PC-9 (cell line): ENCODE results near the gene PIAS3. TPM values are rescaled to one million over a fixed set of nuclear protein-coding genes. Genes with fewer than 3 reads are reported as not detected.
A peak's percentile ranks its signal among the peaks of the same experiment; 100 is the strongest.

ENCODE experiments used
- BruUV-seq: library from RNA; stranded (reverse); fragments of 400-500 nt; replicated peaks from 2 replicates; lab custom pipeline; 2021; lab: Mats Ljungman, UMichigan
- CTCF ChIA-PET: fragments of 300-600 bp; sonication (Branson Sonifier 250); formaldehyde crosslinking; loops from one replicate; lab custom pipeline; 2022; ENCODE audit warnings: antibody characterized with exemption; lab: Charles Lee
- POLR2A ChIA-PET: fragments of 300-600 bp; sonication (Branson Sonifier 250); formaldehyde crosslinking; loops from one replicate; lab custom pipeline; 2022; ENCODE audit warnings: antibody characterized with exemption; ENCODE audit not compliant: unreplicated experiment; lab: Charles Lee
- DNase-seq, 2 experiments: peaks; one replicate each; pipeline versions ENCODE4 v3.0.0 to v3.0.0-alpha.2; 2015 to 2022; ENCODE audit warnings: mixed read lengths in 1 of 2
- H2AFZ ChIP-seq: fragments of 200-600 bp; sonication (generic); 2 replicates; pipeline ENCODE4 v1.8.1; 2017; ENCODE audit warnings: antibody characterized with exemption
- H3F3A ChIP-seq: fragments of 200-600 bp; sonication (generic); 2 replicates; pipeline ENCODE4 v1.8.1; 2017; ENCODE audit warnings: antibody characterized with exemption, mild to moderate bottlenecking, low read depth; ENCODE audit not compliant: insufficient read depth
- H3K27ac ChIP-seq: fragments of 200-600 bp; sonication (generic); 2 replicates; pipeline ENCODE4 v1.6.1; 2016; ENCODE audit warnings: mixed run types
- H3K27me3 ChIP-seq: fragments of 200-600 bp; sonication (generic); 2 replicates; pipeline ENCODE4 v1.6.1; 2016; ENCODE audit warnings: low read depth, mixed run types; ENCODE audit not compliant: insufficient read depth
- H3K36me3 ChIP-seq: fragments of 200-600 bp; sonication (generic); 2 replicates; pipeline ENCODE4 v1.6.1; 2016; ENCODE audit warnings: low read depth, mixed run types
- H3K4me1 ChIP-seq: fragments of 200-600 bp; sonication (generic); replicated peaks from 2 replicates; pipeline ENCODE4 v1.6.1; 2016; ENCODE audit warnings: mixed run types; ENCODE audit not compliant: insufficient read depth
- H3K4me2 ChIP-seq: fragments of 200-600 bp; sonication (generic); 2 replicates; pipeline ENCODE4 v1.6.1; 2017; ENCODE audit warnings: mixed run types
- H3K4me3 ChIP-seq: fragments of 200-600 bp; sonication (generic); 2 replicates; pipeline ENCODE4 v1.6.1; 2016; ENCODE audit warnings: mixed run types
- H3K79me2 ChIP-seq: fragments of 200-600 bp; sonication (generic); 2 replicates; pipeline ENCODE4 v1.6.1; 2017; ENCODE audit warnings: low read depth, mixed run types
- H3K9me2 ChIP-seq: fragments of 200-600 bp; sonication (generic); 2 replicates; pipeline ENCODE4 v1.8.1; 2017; ENCODE audit warnings: mild to moderate bottlenecking; ENCODE audit not compliant: insufficient read depth
- H3K9me3 ChIP-seq: fragments of 200-600 bp; sonication (generic); 2 replicates; pipeline ENCODE4 v1.8.1; 2016; ENCODE audit warnings: low read depth; ENCODE audit not compliant: insufficient read depth
- H4K20me1 ChIP-seq: fragments of 200-600 bp; sonication (generic); 2 replicates; pipeline ENCODE4 v1.8.1; 2017; ENCODE audit not compliant: insufficient read depth
- CTCF ChIP-seq: fragments of 200-600 bp; sonication (generic); conservative IDR thresholded peaks from 2 replicates; pipeline ENCODE4 v1.6.1; 2017; ENCODE audit warnings: mixed run types, antibody characterized with exemption, mild to moderate bottlenecking, moderate library complexity
- EZH2 ChIP-seq: fragments of 200-600 bp; sonication (generic); IDR thresholded peaks from 2 replicates; pipeline ENCODE4 v1.8.0; 2017; ENCODE audit warnings: antibody characterized with exemption, low read depth
- intact Hi-C: fragments of 100-400 bp; cut with micrococcal nuclease; formaldehyde crosslinking; loops from one replicate; pipeline ENCODE4 v1.10.0; 2022; ENCODE audit not compliant: unreplicated experiment
- total RNA-seq: library from RNA; stranded (reverse); gene quantifications from 2 replicates; pipeline ENCODE4 v1.2.3, GENCODE V29; 2021

Gene PIAS3
- total RNA-seq, 1 experiment from 2014 or later: 57.8 TPM

GRCh38 chr1:145863282-145864018, 4.6 kb upstream of the PIAS3 start:
- Histone ChIP-seq H3K4me1 (peaks cover 3% of the 10 kb centered on the region; the same call in 1 of the 2 replicates), H3K79me2 (peaks cover under 1% of the 10 kb centered on the region; the same call in 1 of the 2 replicates), H2AFZ (no peak overlapping the region), H3K9me2 (no peaks in the 10 kb centered on the region), H3K27me3 (no peaks in the 10 kb centered on the region; the same call in 1 of the 2 replicates), H3K9me3 (no peaks in the 10 kb centered on the region), H3K36me3 (no peaks in the 10 kb centered on the region), H3K4me2 (no peak overlapping the region), H3K27ac (no peak overlapping the region), H3K4me3 (no peak overlapping the region), H4K20me1 (no peaks in the 10 kb centered on the region), H3F3A (peaks cover 4% of the 10 kb centered on the region; the same call in 1 of the 2 replicates)
- no TSS peak for BruUV-seq
- ChIA-PET POLR2A (no interaction called here), CTCF (interaction anchor here (0.6 kb wide), 1 partner anchor 123 kb away, joined by 4 read pairs; no protein-coding TSS in a partner anchor)
- no peak for TF ChIP-seq CTCF
- intact Hi-C loops: no loop called here
- no peak for DNase-seq

GRCh38 chr1:145859491-145860023, 676 bp upstream of the PIAS3 start:
- Histone ChIP-seq H3F3A (peaks cover 4% of the 10 kb centered on the region; the same call in 1 of the 2 replicates), H3K27ac (peak overlapping the region; percentile 23; the same call in 1 of the 2 replicates), H3K4me2 (peak overlapping the region; percentile 75), H3K79me2 (peaks cover 14% of the 10 kb centered on the region), H3K36me3 (0 out of 2 replicates have a peak, but pooled peaks cover 14% of the 10 kb centered on the region), H3K9me2 (no peaks in the 10 kb centered on the region), H3K4me1 (peaks cover 8% of the 10 kb centered on the region), H4K20me1 (no peaks in the 10 kb centered on the region), H3K27me3 (no peaks in the 10 kb centered on the region), H2AFZ (peak overlapping the region; percentile 89), H3K4me3 (peak overlapping the region; percentile 93), H3K9me3 (no peaks in the 10 kb centered on the region)
- DNase-seq: peak; percentile 72 to 90
- TSS peak; percentile 52 for BruUV-seq
- ChIA-PET POLR2A (interaction anchor here (0.5 to 1.8 kb wide), 7 partner anchors 19 to 105 kb away, joined by 3 to 7 read pairs (median 5); partner anchors contain the start of genes ANKRD34A, PEX11B and POLR3GL), CTCF (interaction anchor here (0.6 to 2.3 kb wide), 9 partner anchors 10 to 120 kb away, joined by 3 to 29 read pairs (median 4); partner anchors contain the start of genes NUDT17 and PEX11B)
- intact Hi-C loops: loop anchor here (1.0 to 5.0 kb wide), 3 partner anchors 33 to 178 kb away; partner anchors contain the start of gene PEX11B
- no peak for TF ChIP-seq CTCF
- no peak for TF ChIP-seq EZH2

GRCh38 chr1:145858238-145858900, 512 bp downstream of the PIAS3 start:
- Histone ChIP-seq H3K9me2 (no peaks in the 10 kb centered on the region), H2AFZ (peak overlapping the region; percentile 77), H3K36me3 (0 out of 2 replicates have a peak, but pooled peaks cover 14% of the 10 kb centered on the region), H3K4me2 (peak overlapping the region; percentile 75), H3K4me3 (peak overlapping the region; percentile 93), H3K27me3 (no peaks in the 10 kb centered on the region), H3K79me2 (peaks cover 14% of the 10 kb centered on the region), H3K9me3 (no peaks in the 10 kb centered on the region), H3K4me1 (peaks cover 8% of the 10 kb centered on the region), H3F3A (peaks cover 4% of the 10 kb centered on the region; the same call in 1 of the 2 replicates), H4K20me1 (no peaks in the 10 kb centered on the region), H3K27ac (no peak overlapping the region)
- no TSS peak for BruUV-seq
- peak in 1 of 2 experiments; percentile 50 for DNase-seq
- intact Hi-C loops: loop anchor here (2.0 to 5.0 kb wide), 2 partner anchors 60 to 179 kb away; partner anchors contain the start of gene PEX11B
- CTCF ChIA-PET: interaction anchor here (0.5 to 2.3 kb wide), 9 partner anchors 8 to 148 kb away, joined by 3 to 29 read pairs (median 6); partner anchors contain the start of genes NUDT17 and PEX11B
- POLR2A ChIA-PET: interaction anchor here (0.5 to 1.8 kb wide), 7 partner anchors 12 to 393 kb away, joined by 3 to 19 read pairs (median 5); partner anchors contain the start of gene PEX11B
- TF ChIP-seq EZH2 (no peak), CTCF (no peak)
